Measurements from ENCODE around the gene HACL1.

Gene HACL1

GRCh38 chr3:15634671-15635070 is 33.3 kb upstream of the HACL1 start:
- H3K4me3 ChIP-seq (replicated peaks; ENCODE audit: low read depth, low read length) = no peak overlapping the region
- TF ChIP-seq, protein P1, sequence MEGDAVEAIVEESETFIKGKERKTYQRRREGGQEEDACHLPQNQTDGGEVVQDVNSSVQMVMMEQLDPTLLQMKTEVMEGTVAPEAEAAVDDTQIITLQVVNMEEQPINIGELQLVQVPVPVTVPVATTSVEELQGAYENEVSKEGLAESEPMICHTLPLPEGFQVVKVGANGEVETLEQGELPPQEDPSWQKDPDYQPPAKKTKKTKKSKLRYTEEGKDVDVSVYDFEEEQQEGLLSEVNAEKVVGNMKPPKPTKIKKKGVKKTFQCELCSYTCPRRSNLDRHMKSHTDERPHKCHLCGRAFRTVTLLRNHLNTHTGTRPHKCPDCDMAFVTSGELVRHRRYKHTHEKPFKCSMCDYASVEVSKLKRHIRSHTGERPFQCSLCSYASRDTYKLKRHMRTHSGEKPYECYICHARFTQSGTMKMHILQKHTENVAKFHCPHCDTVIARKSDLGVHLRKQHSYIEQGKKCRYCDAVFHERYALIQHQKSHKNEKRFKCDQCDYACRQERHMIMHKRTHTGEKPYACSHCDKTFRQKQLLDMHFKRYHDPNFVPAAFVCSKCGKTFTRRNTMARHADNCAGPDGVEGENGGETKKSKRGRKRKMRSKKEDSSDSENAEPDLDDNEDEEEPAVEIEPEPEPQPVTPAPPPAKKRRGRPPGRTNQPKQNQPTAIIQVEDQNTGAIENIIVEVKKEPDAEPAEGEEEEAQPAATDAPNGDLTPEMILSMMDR (IDR thresholded peaks at IDR 0.05; ENCODE audit: low read depth, low read length, missing control alignments) = no peak
- DNase-seq (ENCODE audit: extremely low read depth, low read depth) = no peak

- H3K4me3 ChIP-seq (replicated peaks; ENCODE audit: low read depth, low read length) = no peak overlapping the region
- DNase-seq (ENCODE audit: extremely low read depth, low read depth) = no peak
Observed at GRCh38 chr3:15633766-15634598, 32.6 kb upstream of the HACL1 start.

DNA sequence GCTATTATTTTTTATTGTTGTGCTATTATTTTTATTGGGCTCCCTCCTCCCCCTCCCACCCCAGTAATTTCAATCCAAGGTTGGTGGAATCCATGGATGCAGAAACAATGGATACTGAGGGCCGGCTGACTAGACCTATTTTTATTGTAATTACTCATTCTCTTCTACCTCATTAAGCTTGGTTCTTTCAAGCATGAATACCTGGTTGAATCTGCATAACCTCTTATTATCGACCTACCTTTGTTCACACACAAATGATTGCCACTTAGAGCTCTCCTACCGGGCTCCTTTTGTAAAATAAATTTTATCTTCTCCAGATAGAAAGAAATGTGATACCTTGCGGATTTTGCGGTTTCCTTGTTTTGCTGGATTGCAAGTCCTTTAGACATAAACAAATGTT is 31.8 kb upstream of the HACL1 start:
- TF ChIP-seq, protein P1 (IDR thresholded peaks at IDR 0.05; ENCODE audit: low read depth, low read length, missing control alignments) = no peak
- H3K4me3 ChIP-seq (replicated peaks; ENCODE audit: low read depth, low read length) = no peak overlapping the region
- DNase-seq (ENCODE audit: extremely low read depth, low read depth) = no peak

More at GRCh38 chr3:15633766-15634598, 32.6 kb upstream of the HACL1 start:
- TF ChIP-seq, protein P1 (IDR thresholded peaks at IDR 0.05; ENCODE audit: low read depth, low read length, missing control alignments) = no peak

GRCh38 chr3:15632212-15632580 is 30.8 kb upstream of the HACL1 start:
- DNase-seq (ENCODE audit: extremely low read depth, low read depth) = no peak
- H3K4me3 ChIP-seq (replicated peaks; ENCODE audit: low read depth, low read length) = no peak overlapping the region
- TF ChIP-seq, protein P1 (IDR thresholded peaks at IDR 0.05; ENCODE audit: low read depth, low read length, missing control alignments) = no peak

DNA sequence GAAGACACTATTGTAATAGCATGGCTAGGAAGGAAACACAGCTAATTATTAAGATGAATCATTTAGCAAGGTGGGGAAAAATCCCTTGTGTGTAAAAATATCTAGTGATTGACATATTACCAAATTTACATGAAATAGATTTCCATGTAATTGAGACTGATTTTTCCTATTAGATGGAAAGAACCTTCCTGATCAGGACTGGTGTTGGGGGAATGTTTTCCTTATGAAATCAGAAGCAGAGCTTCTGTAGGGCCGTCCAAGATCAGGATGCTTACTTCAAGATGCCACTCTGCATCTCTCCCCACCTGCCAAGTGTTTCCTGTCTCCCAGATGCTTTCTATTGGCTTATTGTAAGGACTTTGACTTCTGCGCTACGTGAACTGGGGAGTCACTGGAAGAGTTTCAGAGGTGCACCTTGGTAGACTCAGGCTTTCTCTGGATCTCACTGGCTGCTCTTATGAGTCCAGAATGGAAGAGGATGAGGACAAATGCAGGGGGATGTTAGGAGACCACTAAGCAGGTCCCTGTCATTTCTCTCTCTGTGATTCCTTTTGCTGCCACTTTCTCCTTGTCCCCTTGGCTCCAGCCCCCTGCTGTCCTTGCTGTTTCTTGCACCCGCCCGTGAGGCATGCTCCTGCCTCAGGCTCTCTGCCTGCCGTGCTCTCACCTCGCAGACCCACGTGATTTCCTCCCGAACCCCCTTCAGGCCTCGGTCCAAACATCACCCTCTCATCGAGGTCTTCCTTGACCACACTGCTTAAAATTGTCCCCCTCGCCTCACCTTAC is 30.2 kb upstream of the HACL1 start:
- TF ChIP-seq, protein P1 (IDR thresholded peaks at IDR 0.05; ENCODE audit: low read depth, low read length, missing control alignments) = no peak
- no peak for DNase-seq (ENCODE audit: extremely low read depth, low read depth)
- no peak overlapping the region for H3K4me3 ChIP-seq (replicated peaks; ENCODE audit: low read depth, low read length)

DNA sequence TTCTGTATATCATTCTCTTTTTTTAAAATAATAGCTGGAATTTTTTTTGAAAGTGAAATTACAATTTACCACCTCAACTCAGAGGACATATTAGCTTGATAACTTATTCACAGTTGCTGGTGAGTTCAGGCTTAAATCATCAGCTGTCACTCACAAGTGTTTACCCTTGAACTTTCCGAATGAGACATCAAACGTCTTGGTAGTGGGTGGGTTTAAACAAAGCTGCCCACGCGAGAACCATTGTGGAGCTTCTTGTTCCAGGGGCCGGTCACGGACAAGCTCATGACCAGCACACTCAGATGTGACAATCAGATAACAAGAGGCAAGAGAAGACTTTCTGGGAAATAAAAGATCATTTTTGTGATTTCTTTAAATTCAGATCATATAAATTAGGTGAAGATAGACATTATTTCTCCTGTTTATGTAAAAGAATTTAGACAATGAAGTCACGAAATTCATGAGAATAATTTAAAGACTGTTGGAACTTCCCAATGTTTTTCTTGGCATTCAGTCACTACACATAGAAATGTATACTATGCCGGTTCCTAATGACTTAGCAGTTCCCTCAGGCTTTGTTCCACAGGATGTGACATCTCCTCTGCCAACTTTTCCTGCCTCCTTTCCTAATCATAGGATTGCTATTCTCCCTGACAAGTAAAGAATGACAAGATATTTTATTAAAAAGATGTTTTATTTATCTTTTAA is 29.4 kb upstream of the HACL1 start:
- DNase-seq (ENCODE audit: extremely low read depth, low read depth) = no peak

More for the DNA sequence above, 29.4 kb upstream of the HACL1 start:
- TF ChIP-seq, protein P1 (IDR thresholded peaks at IDR 0.05; ENCODE audit: low read depth, low read length, missing control alignments) = no peak
- no peak overlapping the region for H3K4me3 ChIP-seq (replicated peaks; ENCODE audit: low read depth, low read length)
